Measurements from ENCODE around the gene EVX2. TPM values are rescaled to one million over a fixed set of nuclear protein-coding genes. Genes with fewer than 3 reads are reported as not detected.

Gene EVX2
- total and polyA plus RNA-seq, 9 of the 15 experiments (the other 6 are each of a cell fraction or from before 2014, with no cell fraction given), result not detected

- in situ Hi-C loops (cut with MboI) (no loop called here), intact Hi-C loops (cut with micrococcal nuclease) (no loop called here)
- WGBS (ENCODE audit: insufficient coverage, low coverage, missing lambda C conversion rate), result 1% methylated on average over 34 of the region's 40 CpGs
- ChIA-PET POLR2A (interaction anchor here (0.6 kb wide), 1 partner anchor 52 kb away, joined by 3 read pairs; no protein-coding TSS in a partner anchor), CTCF (ENCODE audit: low intra/inter-chr PET ratio) (no interaction called here)
- Histone ChIP-seq H3K79me2 (ENCODE audit: control insufficient read depth, insufficient read depth, low read length) (no peaks in the 10 kb centered on the region), H3K4me3 (no peak overlapping the region), H2AFZ (ENCODE audit: low read depth, low read length) (no peak overlapping the region), H3K4me1 (replicated peaks in 1 of 2; ENCODE audit: control insufficient read depth in 2 of 2, insufficient read depth in 2 of 2, low read length in 2 of 2) (peaks cover 0 to 25% of the 10 kb centered on the region in 2 experiments; a peak in 1 of 5 replicates), H3K27ac (ENCODE audit: extremely low read depth, low read depth, low read length) (no peak overlapping the region), H3K4me2 (ENCODE audit: insufficient read depth, low read length) (no peak overlapping the region), H3K36me3 (ENCODE audit: control insufficient read depth, insufficient read depth, low read length) (no peaks in the 10 kb centered on the region), H4K20me1 (replicated peaks; ENCODE audit: control insufficient read depth, insufficient read depth, low read length) (no peaks in the 10 kb centered on the region; the same call in 1 of the 2 replicates), H3K9me3 (replicated peaks; ENCODE audit: control insufficient read depth, insufficient read depth, low read depth, low read length) (no peaks in the 10 kb centered on the region), H3K9ac (ENCODE audit: insufficient read depth in 1 of 2, low read depth in 2 of 2, low read length in 2 of 2) (no peak overlapping the region), H3K9me1 (ENCODE audit: control insufficient read depth, insufficient read depth, low read length) (no peaks in the 10 kb centered on the region), H3K27me3 (ENCODE audit: control insufficient read depth in 2 of 2, insufficient read depth in 2 of 2, low read length in 2 of 2) (peaks cover 81 to 83% of the 10 kb centered on the region in 2 experiments)
- ATAC-seq, result no peak
- TF ChIP-seq SMAD4 (CRISPR knock-in tag; conservative IDR thresholded peaks at IDR 0.05) (no peak), NFE2 (IDR thresholded peaks at IDR 0.05; ENCODE audit: low read depth) (no peak), ZNF146 (CRISPR knock-in tag; IDR thresholded peaks at IDR 0.05; ENCODE audit: unreplicated experiment) (no peak), DDX20 (tag; IDR thresholded peaks at IDR 0.05; ENCODE audit: low read depth) (no peak), ELF2 (CRISPR knock-in tag; IDR thresholded peaks at IDR 0.05) (no peak), SRSF7 (optimal IDR thresholded peaks at IDR 0.05; ENCODE audit: low read depth, low read length) (no peak), ZC3H11A (IDR thresholded peaks at IDR 0.05; ENCODE audit: low read depth, low read length) (no peak), POLR2AphosphoS5 (IDR thresholded peaks at IDR 0.05; ENCODE audit: control insufficient read depth, insufficient read depth, low read depth, low read length) (no peak), ZNF121 (CRISPR knock-in tag; conservative IDR thresholded peaks at IDR 0.05) (no peak), RBBP5 (IDR thresholded peaks at IDR 0.05; ENCODE audit: borderline replicate concordance, insufficient read depth, low read length, poor library complexity, severe bottlenecking) (no peak), HDAC6 (IDR thresholded peaks at IDR 0.05; ENCODE audit: low read depth, low read length) (no peak), NCOA4 (IDR thresholded peaks at IDR 0.05; ENCODE audit: partially characterized antibody) (no peak)
- TF ChIP-seq, protein P1, sequence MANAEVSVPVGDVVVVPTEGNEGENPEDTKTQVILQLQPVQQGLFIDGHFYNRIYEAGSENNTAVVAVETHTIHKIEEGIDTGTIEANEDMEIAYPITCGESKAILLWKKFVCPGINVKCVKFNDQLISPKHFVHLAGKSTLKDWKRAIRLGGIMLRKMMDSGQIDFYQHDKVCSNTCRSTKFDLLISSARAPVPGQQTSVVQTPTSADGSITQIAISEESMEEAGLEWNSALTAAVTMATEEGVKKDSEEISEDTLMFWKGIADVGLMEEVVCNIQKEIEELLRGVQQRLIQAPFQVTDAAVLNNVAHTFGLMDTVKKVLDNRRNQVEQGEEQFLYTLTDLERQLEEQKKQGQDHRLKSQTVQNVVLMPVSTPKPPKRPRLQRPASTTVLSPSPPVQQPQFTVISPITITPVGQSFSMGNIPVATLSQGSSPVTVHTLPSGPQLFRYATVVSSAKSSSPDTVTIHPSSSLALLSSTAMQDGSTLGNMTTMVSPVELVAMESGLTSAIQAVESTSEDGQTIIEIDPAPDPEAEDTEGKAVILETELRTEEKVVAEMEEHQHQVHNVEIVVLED (CRISPR knock-in tag; IDR thresholded peaks at IDR 0.05), result no peak
- no peak for DNase-seq (ENCODE audit: extremely low read depth in 1 of 4, low spot score in 3 of 4)
- no peak for FAIRE-seq
- BruUV-seq (replicated peaks), result no TSS peak
Observed at GRCh38 chr2:176117162-176117822, 33.5 kb upstream of the EVX2 start.
